ENCODE data around the gene COQ10B. TPM values are rescaled to one million over a fixed set of nuclear protein-coding genes. Genes with fewer than 3 reads are reported as not detected.
"Not testable (repeated sequence)": the region's sequence is repeated elsewhere in the genome, so short reads cannot be mapped to it uniquely, and the experiment has no call there.

The COQ10B gene
- total and polyA plus RNA-seq, 2 donors (not counting 3 experiments of a cell fraction or from before 2014, with no cell fraction given), result 2.4 to 15.1 TPM

- Histone ChIP-seq H3K9me1 (replicated peaks; ENCODE audit: control insufficient read depth, extremely low read depth, insufficient read depth, low read length) (no peaks in the 10 kb centered on the region), H3K4me2 (ENCODE audit: insufficient read depth, low read length) (no peak overlapping the region), H4K20me1 (replicated peaks; ENCODE audit: control insufficient read depth, extremely low read depth, insufficient read depth, low read length) (no peaks in the 10 kb centered on the region), H3K27ac (ENCODE audit: insufficient read depth, low read depth, low read length) (no peak overlapping the region), H3K9me3 (replicated peaks; ENCODE audit: control insufficient read depth, insufficient read depth, low read length) (peaks cover 2% of the 10 kb centered on the region), H3K27me3 (ENCODE audit: control insufficient read depth in 2 of 2, insufficient read depth in 2 of 2, low read length in 2 of 2) (no peaks in the 10 kb centered on the region), H3K9ac (replicated peaks; ENCODE audit: extremely low read depth, insufficient read depth, low read length) (no peak overlapping the region), H3K4me3 (replicated peaks in 1 of 3; ENCODE audit: insufficient read depth in 1 of 3, low read depth in 1 of 3, low read length in 3 of 3) (no peak overlapping the region), H3K79me2 (ENCODE audit: control insufficient read depth, insufficient read depth, low read length) (no peaks in the 10 kb centered on the region), H3K36me3 (ENCODE audit: control insufficient read depth in 2 of 2, extremely low read depth in 1 of 2, insufficient read depth in 2 of 2, low read length in 2 of 2) (peaks cover 0 to 1% of the 10 kb centered on the region in 2 experiments), H2AFZ (ENCODE audit: low read depth, low read length) (no peak overlapping the region), H3K4me1 (ENCODE audit: control insufficient read depth, extremely low read depth, insufficient read depth, low read length) (no peaks in the 10 kb centered on the region)
- no peak for TF ChIP-seq GATA2 (IDR thresholded peaks at IDR 0.05; ENCODE audit: insufficient read depth, insufficient read length, low read depth, low read length)
- dilution Hi-C loops (cut with MboI; ENCODE audit: extremely low pct_ligation_motif_present, low sequenced_read_pairs), result no loop called here
- CTCF ChIA-PET, result no interaction called here
- intact Hi-C loops (cut with micrococcal nuclease), result no loop called here
- POLR2A ChIA-PET, result no interaction called here
- FAIRE-seq (no peak), DNase-seq (ENCODE audit: low read depth, low spot score) (no peak)
- no TSS peak for BruUV-seq (replicated peaks)
Measured at GRCh38 chr2:197480165-197481036, 27.0 kb downstream of the COQ10B start.

GRCh38 chr2:197484248-197484647 is 30.9 kb downstream of the COQ10B start:
- H3K4me1 ChIP-seq (ENCODE audit: control insufficient read depth, extremely low read depth, insufficient read depth, low read length); H3K27ac ChIP-seq (ENCODE audit: insufficient read depth, low read depth, low read length); FAIRE-seq; H3K4me2 ChIP-seq (ENCODE audit: insufficient read depth, low read length); dilution Hi-C loops (cut with MboI; ENCODE audit: extremely low pct_ligation_motif_present, low sequenced_read_pairs); H3K9ac ChIP-seq (replicated peaks; ENCODE audit: extremely low read depth, insufficient read depth, low read length); POLR2A ChIA-PET; H3K9me1 ChIP-seq (replicated peaks; ENCODE audit: control insufficient read depth, extremely low read depth, insufficient read depth, low read length); DNase-seq (ENCODE audit: low read depth, low spot score); H4K20me1 ChIP-seq (replicated peaks; ENCODE audit: control insufficient read depth, extremely low read depth, insufficient read depth, low read length); CTCF ChIA-PET; H3K4me3 ChIP-seq (replicated peaks in 1 of 3; ENCODE audit: insufficient read depth in 1 of 3, low read depth in 1 of 3, low read length in 3 of 3); H3K36me3 ChIP-seq (ENCODE audit: control insufficient read depth in 2 of 2, extremely low read depth in 1 of 2, insufficient read depth in 2 of 2, low read length in 2 of 2); intact Hi-C loops (cut with micrococcal nuclease); H2AFZ ChIP-seq (ENCODE audit: low read depth, low read length); H3K9me3 ChIP-seq (replicated peaks; ENCODE audit: control insufficient read depth, insufficient read depth, low read length); BruUV-seq (replicated peaks); H3K79me2 ChIP-seq (ENCODE audit: control insufficient read depth, insufficient read depth, low read length); H3K27me3 ChIP-seq (ENCODE audit: control insufficient read depth in 2 of 2, insufficient read depth in 2 of 2, low read length in 2 of 2): not testable (repeated sequence)

Measured in endothelial cell of umbilical vein (primary cell).